Vagina (tissue), 2 donors: Measurements from ENCODE around the gene FSTL4.

Source experiments
- POLR2A ChIP-seq, 2 donors: fragments of 450-650 bp; IDR thresholded peaks; one replicate each; pipeline ENCODE4 v1.6.1; 2017; ENCODE audit warnings: antibody characterized with exemption in 2 of 2, mild to moderate bottlenecking in 2 of 2, moderate library complexity in 2 of 2
- POLR2AphosphoS5 ChIP-seq, 2 donors: sonication (generic); formaldehyde crosslinking; IDR thresholded peaks; one replicate each; pipeline ENCODE4 v1.9.0; 2017; ENCODE audit warnings: antibody characterized with exemption in 2 of 2, mild to moderate bottlenecking in 2 of 2, low read depth in 1 of 2; ENCODE audit not compliant: insufficient read depth in 1 of 2
- TF ChIP-seq, protein P1 (sequence below), 3 experiments: fragments of 450-650 bp in 2 of 3; fragments of 200-600 bp in 1 of 3; sonication (generic) in 1 of 3; IDR thresholded peaks; one replicate each; pipeline ENCODE4 v1.5.1; 2017 to 2019; ENCODE audit warnings: antibody characterized with exemption in 3 of 3, mild to moderate bottlenecking in 2 of 3, moderate library complexity in 2 of 3

DNA sequence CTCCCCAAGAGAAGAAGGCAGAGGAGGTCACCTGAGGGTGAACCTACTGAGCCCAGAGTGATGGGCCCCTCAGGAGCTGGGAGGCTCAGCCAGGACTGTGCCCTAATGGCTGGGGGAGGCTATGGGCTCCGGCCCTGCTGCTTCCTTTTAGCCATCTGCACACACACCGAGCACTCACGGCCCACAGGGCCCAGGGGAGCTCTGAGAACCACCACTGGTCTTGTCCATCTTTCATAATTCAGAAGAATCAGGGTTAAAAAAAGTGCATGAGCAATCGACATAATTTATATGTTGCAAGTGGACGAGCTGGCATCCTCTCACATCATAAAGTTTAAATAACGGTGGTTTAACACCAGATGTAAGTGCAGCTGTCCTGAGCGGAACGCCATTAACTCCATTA is 162.1 kb downstream of the FSTL4 start:
- TF ChIP-seq, protein P1, sequence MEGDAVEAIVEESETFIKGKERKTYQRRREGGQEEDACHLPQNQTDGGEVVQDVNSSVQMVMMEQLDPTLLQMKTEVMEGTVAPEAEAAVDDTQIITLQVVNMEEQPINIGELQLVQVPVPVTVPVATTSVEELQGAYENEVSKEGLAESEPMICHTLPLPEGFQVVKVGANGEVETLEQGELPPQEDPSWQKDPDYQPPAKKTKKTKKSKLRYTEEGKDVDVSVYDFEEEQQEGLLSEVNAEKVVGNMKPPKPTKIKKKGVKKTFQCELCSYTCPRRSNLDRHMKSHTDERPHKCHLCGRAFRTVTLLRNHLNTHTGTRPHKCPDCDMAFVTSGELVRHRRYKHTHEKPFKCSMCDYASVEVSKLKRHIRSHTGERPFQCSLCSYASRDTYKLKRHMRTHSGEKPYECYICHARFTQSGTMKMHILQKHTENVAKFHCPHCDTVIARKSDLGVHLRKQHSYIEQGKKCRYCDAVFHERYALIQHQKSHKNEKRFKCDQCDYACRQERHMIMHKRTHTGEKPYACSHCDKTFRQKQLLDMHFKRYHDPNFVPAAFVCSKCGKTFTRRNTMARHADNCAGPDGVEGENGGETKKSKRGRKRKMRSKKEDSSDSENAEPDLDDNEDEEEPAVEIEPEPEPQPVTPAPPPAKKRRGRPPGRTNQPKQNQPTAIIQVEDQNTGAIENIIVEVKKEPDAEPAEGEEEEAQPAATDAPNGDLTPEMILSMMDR (IDR thresholded peaks at IDR 0.05) = no peak
- no peak for TF ChIP-seq POLR2A (IDR thresholded peaks at IDR 0.05)
- TF ChIP-seq POLR2AphosphoS5 (IDR thresholded peaks at IDR 0.05; ENCODE audit: insufficient read depth in 1 of 2, low read depth in 1 of 2) = no peak
